ENCODE measurements around the gene NOTCH2. TPM values are rescaled to one million over a fixed set of nuclear protein-coding genes. Genes with fewer than 3 reads are reported as not detected.
A peak's percentile ranks its signal among the peaks of the same experiment; 100 is the strongest.

NOTCH2 gene
- total RNA-seq, 1 donor from 2014 or later: 20.1 TPM

GRCh38 chr1:119870917-119871596, 198.4 kb downstream of the NOTCH2 start:
- DNase-seq: peak; percentile 87
- ATAC-seq (ENCODE audit: poor library complexity): peak; percentile 90
- intact Hi-C loops (cut with DNase I): no loop called here

- no peak for ATAC-seq (ENCODE audit: poor library complexity)
- DNase-seq: no peak
- intact Hi-C loops (cut with DNase I): no loop called here
These were observed 199.5 kb downstream of the NOTCH2 start for GRCh38 chr1:119869995-119870394.

GRCh38 chr1:119868176-119868575, 201.3 kb downstream of the NOTCH2 start:
- ATAC-seq (ENCODE audit: poor library complexity): no peak
- intact Hi-C loops (cut with DNase I): no loop called here
- no peak for DNase-seq

- intact Hi-C loops (cut with DNase I): no loop called here
- no peak for ATAC-seq (ENCODE audit: poor library complexity)
- no peak for DNase-seq
These were observed 203.0 kb downstream of the NOTCH2 start for GRCh38 chr1:119866451-119866850.

- intact Hi-C loops (cut with DNase I): no loop called here
- DNase-seq: no peak
These were observed 203.8 kb downstream of the NOTCH2 start for GRCh38 chr1:119865627-119866026.

GRCh38 chr1:119862276-119862675, 207.2 kb downstream of the NOTCH2 start:
- ATAC-seq (ENCODE audit: poor library complexity): no peak
- DNase-seq: no peak
- intact Hi-C loops (cut with DNase I): no loop called here

More at GRCh38 chr1:119865627-119866026, 203.8 kb downstream of the NOTCH2 start:
- ATAC-seq (ENCODE audit: poor library complexity): no peak

Other genes with a start within 250 kb of the NOTCH2 start
- not detected for gene ADAM30, start 173.1 kb downstream of the NOTCH2 start, total RNA-seq
- 12.4 TPM for gene SEC22B, start 106.9 kb upstream of the NOTCH2 start, total RNA-seq